Measurements from ENCODE around the gene PINK1.

DNA sequence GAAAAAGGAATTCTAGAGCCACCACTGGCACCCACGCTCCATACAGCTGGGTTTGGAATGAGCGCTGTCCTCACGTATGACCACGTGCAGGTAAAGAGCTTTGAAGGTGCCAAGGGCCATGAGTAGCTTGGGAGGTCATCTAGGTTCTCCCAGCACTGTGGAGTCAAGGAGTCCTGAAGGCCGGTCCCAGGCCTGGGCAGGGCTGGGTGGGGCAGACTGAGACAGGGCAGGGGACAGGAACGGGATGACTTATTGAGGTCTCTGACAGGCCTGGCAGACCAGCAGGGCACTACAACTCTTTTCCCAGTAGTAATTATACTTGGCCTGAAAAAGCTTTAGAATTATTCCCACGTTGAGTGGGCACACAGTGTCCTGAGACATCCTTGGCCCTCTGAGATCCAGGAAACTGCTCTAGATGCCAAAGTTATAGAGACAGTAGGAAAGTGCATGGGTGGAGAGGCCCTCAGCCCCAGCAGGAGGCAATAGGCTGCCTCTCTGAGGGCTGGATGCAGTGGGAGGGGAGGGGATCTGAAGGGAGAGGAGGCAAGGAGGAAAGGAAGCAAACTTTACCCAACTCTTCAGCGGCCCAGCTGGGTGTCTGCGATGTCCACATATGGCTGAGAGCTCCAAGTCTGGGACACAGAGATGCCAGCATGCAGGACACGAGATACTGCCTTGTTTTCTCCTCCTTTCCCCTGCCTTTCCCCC is 46.2 kb upstream of the PINK1 start:
- TF ChIP-seq, protein P1, sequence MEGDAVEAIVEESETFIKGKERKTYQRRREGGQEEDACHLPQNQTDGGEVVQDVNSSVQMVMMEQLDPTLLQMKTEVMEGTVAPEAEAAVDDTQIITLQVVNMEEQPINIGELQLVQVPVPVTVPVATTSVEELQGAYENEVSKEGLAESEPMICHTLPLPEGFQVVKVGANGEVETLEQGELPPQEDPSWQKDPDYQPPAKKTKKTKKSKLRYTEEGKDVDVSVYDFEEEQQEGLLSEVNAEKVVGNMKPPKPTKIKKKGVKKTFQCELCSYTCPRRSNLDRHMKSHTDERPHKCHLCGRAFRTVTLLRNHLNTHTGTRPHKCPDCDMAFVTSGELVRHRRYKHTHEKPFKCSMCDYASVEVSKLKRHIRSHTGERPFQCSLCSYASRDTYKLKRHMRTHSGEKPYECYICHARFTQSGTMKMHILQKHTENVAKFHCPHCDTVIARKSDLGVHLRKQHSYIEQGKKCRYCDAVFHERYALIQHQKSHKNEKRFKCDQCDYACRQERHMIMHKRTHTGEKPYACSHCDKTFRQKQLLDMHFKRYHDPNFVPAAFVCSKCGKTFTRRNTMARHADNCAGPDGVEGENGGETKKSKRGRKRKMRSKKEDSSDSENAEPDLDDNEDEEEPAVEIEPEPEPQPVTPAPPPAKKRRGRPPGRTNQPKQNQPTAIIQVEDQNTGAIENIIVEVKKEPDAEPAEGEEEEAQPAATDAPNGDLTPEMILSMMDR (IDR thresholded peaks at IDR 0.05; ENCODE audit: low read depth, low read length): no peak
- TF ChIP-seq EZH2phosphoT487 (IDR thresholded peaks at IDR 0.05; ENCODE audit: low read depth): no peak
